OCI-LY3 (cell line): ENCODE data around the gene SCYGR6.

Experiments used
- H2AFZ ChIP-seq: fragments of 200-600, 300-600 bp; shearing (Covaris generic); 2 replicates; pipeline ENCODE4 v1.6.0; 2014; ENCODE audit warnings: antibody characterized with exemption, low read depth, low read length
- H3K27ac ChIP-seq: fragments of 200-600, 300-600 bp; sonication (generic); 2 replicates; pipeline ENCODE4 v1.5.1; 2014; ENCODE audit warnings: mild to moderate bottlenecking, low read length, moderate library complexity, mixed read lengths
- H3K27me3 ChIP-seq: fragments of 200-600, 300-600 bp; sonication (generic); 2 replicates; pipeline ENCODE4 v1.6.1; 2014; ENCODE audit warnings: low read depth, low read length, mixed read lengths
- H3K36me3 ChIP-seq: fragments of 200-600, 300-600 bp; sonication (generic); replicated peaks from 2 replicates; pipeline ENCODE3; 2014; ENCODE audit warnings: low read depth, low read length, mixed read lengths
- H3K4me1 ChIP-seq: fragments of 300-600, 200-600 bp; sonication (generic); 2 replicates; pipeline ENCODE4 v1.6.1; 2014; ENCODE audit warnings: low read length, mixed read lengths
- H3K4me2 ChIP-seq: fragments of 200-600, 300-600 bp; sonication (generic); 2 replicates; pipeline ENCODE4 v1.6.1; 2014; ENCODE audit warnings: low read length, mixed read lengths
- H3K4me3 ChIP-seq: fragments of 300-600, 200-600 bp; sonication (generic); 2 replicates; pipeline ENCODE4 v1.5.1; 2014; ENCODE audit warnings: antibody characterized with exemption, mild to moderate bottlenecking, low read length, moderate library complexity
- H3K79me2 ChIP-seq: fragments of 300-600, 200-600 bp; shearing (Covaris generic); 2 replicates; pipeline ENCODE4 v1.6.1; 2014; ENCODE audit warnings: mild to moderate bottlenecking, low read length, mixed read lengths
- H3K9ac ChIP-seq: fragments of 300-600, 200-600 bp; shearing (Covaris generic); 2 replicates; pipeline ENCODE4 v1.6.0; 2014; ENCODE audit warnings: mild to moderate bottlenecking, low read length, moderate library complexity
- H3K9me3 ChIP-seq: fragments of 200-600, 300-600 bp; shearing (Covaris generic); 2 replicates; pipeline ENCODE4 v1.6.1; 2014; ENCODE audit warnings: low read length, mixed read lengths; ENCODE audit not compliant: insufficient read depth
- H4K20me1 ChIP-seq: fragments of 200-600, 300-600 bp; sonication (generic); 2 replicates; pipeline ENCODE4 v1.6.1; 2016; ENCODE audit warnings: low read length, mixed read lengths; ENCODE audit not compliant: insufficient read depth
- CTCF ChIP-seq: fragments of 200-600, 300-600 bp; sonication (generic); IDR thresholded peaks from 2 replicates; pipeline ENCODE4 v1.5.1; 2014; ENCODE audit warnings: antibody characterized with exemption, low read length, low read depth
- EZH2phosphoT487 ChIP-seq: fragments of 200-600 bp; shearing (Covaris generic); IDR thresholded peaks from 2 replicates; pipeline ENCODE4 v1.6.1; 2018; ENCODE audit warnings: antibody characterized with exemption, mixed run types, low read depth

The SCYGR6 gene

GRCh38 chr2:227717687-227718567, 6.6 kb downstream of the SCYGR6 start, which contains the start of gene SLC19A3:
SLC19A3 (minus strand) TSS chr2:227718028; CDS start chr2:227702318, 15,710 bp downstream.
- Histone ChIP-seq H2AFZ (no peak within 1 kb of the TSS), H3K4me2 (no peak within 1 kb of the TSS)

GRCh38 chr2:227716501-227716900, 8.1 kb downstream of the SCYGR6 start:
- Histone ChIP-seq H3K9me3 (no peaks in the 10 kb centered on the region), H3K27ac (no peak overlapping the region), H3K36me3 (no peaks in the 10 kb centered on the region), H3K9ac (no peak overlapping the region), H4K20me1 (no peaks in the 10 kb centered on the region), H3K27me3 (no peaks in the 10 kb centered on the region), H3K4me2 (no peak overlapping the region), H3K4me1 (no peaks in the 10 kb centered on the region), H3K4me3 (no peak overlapping the region), H3K79me2 (no peaks in the 10 kb centered on the region), H2AFZ (no peak overlapping the region)
- TF ChIP-seq EZH2phosphoT487 (no peak), CTCF (no peak)

More at GRCh38 chr2:227717687-227718567, 6.6 kb downstream of the SCYGR6 start, which contains the start of gene SLC19A3:
- Histone ChIP-seq H3K27ac (no peak within 1 kb of the TSS), H4K20me1 (no peaks in the 10 kb centered on the region), H3K4me3 (no peak within 1 kb of the TSS), H3K4me1 (no peaks in the 10 kb centered on the region), H3K9ac (no peak within 1 kb of the TSS), H3K9me3 (no peaks in the 10 kb centered on the region), H3K27me3 (no peaks in the 10 kb centered on the region), H3K36me3 (no peaks in the 10 kb centered on the region), H3K79me2 (no peaks in the 10 kb centered on the region)
- no peak for TF ChIP-seq CTCF
- TF ChIP-seq EZH2phosphoT487: no peak

DNA sequence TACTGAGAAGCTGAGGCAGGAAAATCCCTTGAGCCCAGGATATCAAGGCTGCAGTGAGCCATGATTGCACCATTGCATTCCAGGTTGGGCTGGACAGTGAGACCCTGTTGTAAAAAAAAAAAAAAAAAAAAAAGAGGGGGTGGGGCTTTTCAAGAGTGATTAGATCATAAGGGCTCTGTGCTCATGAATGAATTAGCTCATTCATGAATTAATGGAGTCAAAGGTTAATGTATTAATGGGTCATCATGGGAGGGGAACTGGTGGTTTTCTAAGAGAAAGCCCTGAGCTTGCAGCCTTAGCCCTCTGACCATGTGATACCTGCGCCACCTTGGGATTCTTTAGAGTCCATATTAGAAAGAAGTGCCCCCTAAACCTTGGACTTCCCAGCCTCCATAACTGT, 11.3 kb downstream of the SCYGR6 start:
- TF ChIP-seq EZH2phosphoT487 (no peak), CTCF (no peak)
- Histone ChIP-seq H3K27me3 (no peaks in the 10 kb centered on the region), H2AFZ (no peak overlapping the region)

GRCh38 chr2:227710986-227711385, 13.6 kb downstream of the SCYGR6 start:
- TF ChIP-seq EZH2phosphoT487 (no peak), CTCF (no peak)
- Histone ChIP-seq H3K4me3 (no peak overlapping the region), H3K27ac (no peak overlapping the region), H3K27me3 (no peaks in the 10 kb centered on the region), H3K36me3 (no peaks in the 10 kb centered on the region), H3K9ac (no peak overlapping the region), H3K9me3 (no peaks in the 10 kb centered on the region), H3K4me1 (no peaks in the 10 kb centered on the region), H4K20me1 (no peaks in the 10 kb centered on the region), H3K4me2 (no peak overlapping the region), H2AFZ (no peak overlapping the region), H3K79me2 (no peaks in the 10 kb centered on the region)

More for the DNA sequence above, 11.3 kb downstream of the SCYGR6 start:
- Histone ChIP-seq H3K79me2 (no peaks in the 10 kb centered on the region), H3K4me1 (no peaks in the 10 kb centered on the region), H3K36me3 (no peaks in the 10 kb centered on the region), H3K27ac (no peak overlapping the region), H4K20me1 (no peaks in the 10 kb centered on the region), H3K9ac (no peak overlapping the region), H3K9me3 (no peaks in the 10 kb centered on the region), H3K4me2 (no peak overlapping the region), H3K4me3 (no peak overlapping the region)
